Large intestine (tissue), 3 donors: Measurements from ENCODE around the gene UQCRHL. TPM values are rescaled to one million over a fixed set of nuclear protein-coding genes. Genes with fewer than 3 reads are reported as not detected.

Source experiments
- DNase-seq, 2 donors: peaks; one replicate each; pipeline versions ENCODE4 v3.0.0 to v3.0.0-alpha.2; 2013
- H3K27ac ChIP-seq: one replicate; pipeline ENCODE4 v1.5.1; 2013; ENCODE audit warnings: low read length
- H3K27me3 ChIP-seq: 2 replicates; pipeline ENCODE4 v1.6.1; 2013; ENCODE audit warnings: low read length; ENCODE audit not compliant: control insufficient read depth, insufficient read depth
- H3K36me3 ChIP-seq: 2 replicates; pipeline ENCODE4 v1.6.1; 2013; ENCODE audit warnings: low read length; ENCODE audit not compliant: control insufficient read depth, insufficient read depth
- H3K4me1 ChIP-seq: one replicate; pipeline ENCODE4 v1.6.1; 2013; ENCODE audit warnings: low read length; ENCODE audit not compliant: control insufficient read depth, insufficient read depth
- H3K4me3 ChIP-seq: one replicate; pipeline ENCODE4 v1.5.1; 2013; ENCODE audit warnings: low read length
- H3K9me3 ChIP-seq: one replicate; pipeline ENCODE4 v1.6.1; 2013; ENCODE audit warnings: mild to moderate bottlenecking, low read depth, low read length, moderate library complexity; ENCODE audit not compliant: control insufficient read depth
- WGBS: methylation state at CpG from one replicate; pipeline ENCODE4 v1.1.5; 2013; ENCODE audit warnings: low lambda C conversion rate; ENCODE audit not compliant: insufficient coverage; 5-methylcytosine and 5-hydroxymethylcytosine counted together
- polyA plus RNA-seq: library from polyadenylated mRNA; unstranded; fragments of 120-200 nt; gene quantifications from one replicate; pipeline ENCODE4 v1.2.1, GENCODE V29; 2013

Gene UQCRHL
- polyA plus RNA-seq, 1 donor = 4.1 TPM

- WGBS = no CpG with 5 or more reads among the region's 58 CpGs
- Histone ChIP-seq H3K4me1 (peaks cover 52% of the 10 kb centered on the region), H3K27me3 (no peaks in the 10 kb centered on the region), H3K4me3 (peak within 1 kb of the TSS; percentile 89), H3K27ac (peak within 1 kb of the TSS; percentile 89), H3K36me3 (peaks cover 4% of the 10 kb centered on the region), H3K9me3 (no peaks in the 10 kb centered on the region)
- peak in 1 of 2 donors; percentile 62 for DNase-seq
Observed at GRCh38 chr1:15758343-15758931, 49.0 kb downstream of the UQCRHL start, which contains the start of gene FBLIM1. Gene FBLIM1 (plus strand): TSS chr1:15758795. CDS start chr1:15764984, 6,189 bp downstream.

GRCh38 chr1:15757575-15758342 lies 49.7 kb downstream of the UQCRHL start:
- peaks cover 4% of the 10 kb centered on the region for H3K36me3 ChIP-seq
- peaks cover 52% of the 10 kb centered on the region for H3K4me1 ChIP-seq
- peak; percentile 74 to 81 for DNase-seq
- peak overlapping the region; percentile 89 for H3K27ac ChIP-seq
- H3K27me3 ChIP-seq = no peaks in the 10 kb centered on the region
- WGBS = no CpG with 5 or more reads among the region's 24 CpGs
- peak overlapping the region; percentile 67 for H3K4me3 ChIP-seq
- H3K9me3 ChIP-seq = no peaks in the 10 kb centered on the region

Other genes starting within 250 kb of the UQCRHL start
- 51.9 TPM for gene AGMAT, start 222.6 kb downstream of the UQCRHL start, polyA plus RNA-seq
- gene DDI2, start 190.2 kb downstream of the UQCRHL start, polyA plus RNA-seq = 28.5 TPM
- 26.6 TPM for gene PLEKHM2, start 123.3 kb downstream of the UQCRHL start, polyA plus RNA-seq
- 2.7 TPM for gene SLC25A34, start 71.4 kb downstream of the UQCRHL start, polyA plus RNA-seq
- 15.6 TPM for gene TMEM82, start 65.2 kb downstream of the UQCRHL start, polyA plus RNA-seq
- 76.8 TPM for gene FBLIM1, start 48.9 kb downstream of the UQCRHL start, polyA plus RNA-seq
- 47.8 TPM for gene SPEN, start 40.1 kb upstream of the UQCRHL start, polyA plus RNA-seq
- 22.8 TPM for gene ZBTB17, start 168.5 kb upstream of the UQCRHL start, polyA plus RNA-seq
- gene SRARP, start 196.6 kb upstream of the UQCRHL start, polyA plus RNA-seq = not detected
- gene HSPB7, start 210.4 kb upstream of the UQCRHL start, polyA plus RNA-seq = 13.2 TPM
- 0.18 TPM for gene CLCNKA, start 214.4 kb upstream of the UQCRHL start, polyA plus RNA-seq
- gene CLCNKB, start 236.1 kb upstream of the UQCRHL start, polyA plus RNA-seq = 0.42 TPM